GM12891 (cell line): ENCODE data around the gene HS6ST2.

Source experiments
- POLR2A ChIP-seq: IDR thresholded peaks from 2 replicates; pipeline ENCODE4 v1.6.1; 2011; ENCODE audit warnings: low read depth, low read length, control low read depth
- POLR2AphosphoS5 ChIP-seq: IDR thresholded peaks from 2 replicates; pipeline ENCODE4 v1.6.1; 2011; ENCODE audit warnings: low read depth, low read length, control low read depth

DNA sequence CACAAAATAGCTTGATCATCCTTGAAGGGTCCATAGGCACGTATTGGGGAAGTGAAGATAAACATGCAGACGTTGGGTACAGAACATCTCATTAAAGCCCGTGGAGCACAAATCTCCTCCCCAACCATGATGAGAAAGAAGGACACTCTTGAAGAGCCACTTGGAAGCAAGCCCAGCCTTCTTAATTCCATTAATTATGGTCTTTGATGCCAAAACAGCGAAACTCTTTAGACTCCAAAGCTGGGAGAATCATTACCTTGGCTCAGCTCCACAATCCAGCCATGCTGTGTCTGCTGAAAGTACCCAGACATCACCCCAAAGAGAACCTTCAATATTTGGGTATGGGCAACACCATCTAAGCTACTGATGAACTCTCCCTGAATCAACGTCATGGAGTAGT lies 300.6 kb downstream of the HS6ST2 start:
- no peak for TF ChIP-seq POLR2AphosphoS5
- no peak for TF ChIP-seq POLR2A
